HG03097 (cell line): ENCODE measurements around the gene PLEK2.
"Not testable (repeated sequence)": the region's sequence is repeated elsewhere in the genome, so short reads cannot be mapped to it uniquely, and the experiment has no call there.

Experiments
- ATAC-seq: cut with Tn5 transposase; IDR thresholded peaks from one replicate; pipeline ENCODE4 v1.9.1; 2021; ENCODE audit not compliant: unreplicated experiment, low FRiP score

PLEK2 gene

DNA sequence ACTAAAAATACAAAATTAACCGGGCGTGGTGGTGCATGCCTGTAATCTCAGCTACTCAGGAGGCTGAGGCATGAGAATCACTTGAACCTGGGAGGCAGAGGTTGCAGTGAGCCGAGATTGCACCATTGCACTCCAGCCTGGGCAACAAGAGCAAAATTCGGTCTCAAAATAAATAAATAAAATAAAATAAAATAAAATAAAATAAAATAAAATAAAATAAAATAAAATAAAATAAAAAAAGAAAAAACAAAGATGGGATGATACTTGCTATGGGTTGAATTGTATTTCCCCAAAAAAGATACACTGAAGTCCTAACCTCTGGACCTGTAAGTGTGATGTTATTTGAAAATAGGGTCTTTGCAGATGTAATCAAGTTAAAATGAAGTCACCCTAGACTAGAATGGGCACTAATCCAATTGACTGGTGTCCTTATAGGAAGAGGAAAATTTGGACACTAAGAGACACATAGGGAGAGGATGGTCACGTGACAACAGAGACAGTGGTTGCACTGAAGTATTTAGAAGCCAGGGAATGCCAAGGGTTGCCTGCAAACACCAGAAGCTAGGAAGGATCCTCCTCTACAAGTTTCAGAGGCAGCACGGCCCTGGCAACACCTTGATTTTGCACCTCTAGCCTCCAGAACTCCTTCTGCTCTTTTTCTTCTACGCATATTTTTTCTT is 3.7 kb downstream of the PLEK2 start:
- ATAC-seq, result not testable (repeated sequence)

DNA sequence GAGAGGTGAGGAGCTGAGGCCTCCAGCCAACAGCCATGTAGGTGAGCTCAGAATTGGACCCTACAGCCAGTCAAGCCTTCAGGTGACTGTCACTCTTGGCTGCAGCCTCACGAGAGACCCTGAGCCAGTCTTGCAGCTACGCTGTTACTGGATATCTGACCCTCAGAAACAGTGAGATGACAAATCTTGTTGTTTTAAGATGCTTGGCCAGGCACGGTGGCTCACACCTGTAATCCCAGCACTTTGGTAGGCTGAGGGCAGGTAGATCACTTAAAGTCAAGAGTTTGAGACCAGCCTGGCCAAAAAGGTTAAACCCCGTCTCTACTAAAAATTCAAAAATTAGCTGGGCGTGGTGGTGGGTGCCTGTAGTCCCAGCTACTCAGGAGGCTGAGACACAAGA is 6.2 kb downstream of the PLEK2 start:
- ATAC-seq, result no peak

GRCh38 chr14:67400434-67400833 is 11.5 kb downstream of the PLEK2 start:
- no peak for ATAC-seq

DNA sequence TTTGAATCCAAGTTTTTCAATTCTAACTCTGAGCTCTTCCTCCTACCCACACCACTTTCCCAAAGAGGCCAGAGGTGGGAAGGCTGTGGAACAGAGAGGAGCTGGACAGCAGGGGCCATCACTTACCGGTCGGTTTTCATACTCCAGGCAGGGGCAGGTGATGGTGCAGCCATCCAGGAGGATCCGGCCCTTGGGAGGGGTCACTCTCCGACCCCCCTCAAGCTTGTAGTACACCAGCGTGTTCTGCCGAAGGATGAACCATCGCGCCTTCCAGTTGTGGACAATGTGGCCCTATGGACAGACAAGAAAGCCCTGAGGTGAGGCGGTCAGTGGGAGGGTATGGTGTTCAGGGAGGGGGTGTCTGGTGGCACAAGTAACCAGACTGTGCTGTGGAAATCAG is 14.4 kb downstream of the PLEK2 start:
- no peak for ATAC-seq

DNA sequence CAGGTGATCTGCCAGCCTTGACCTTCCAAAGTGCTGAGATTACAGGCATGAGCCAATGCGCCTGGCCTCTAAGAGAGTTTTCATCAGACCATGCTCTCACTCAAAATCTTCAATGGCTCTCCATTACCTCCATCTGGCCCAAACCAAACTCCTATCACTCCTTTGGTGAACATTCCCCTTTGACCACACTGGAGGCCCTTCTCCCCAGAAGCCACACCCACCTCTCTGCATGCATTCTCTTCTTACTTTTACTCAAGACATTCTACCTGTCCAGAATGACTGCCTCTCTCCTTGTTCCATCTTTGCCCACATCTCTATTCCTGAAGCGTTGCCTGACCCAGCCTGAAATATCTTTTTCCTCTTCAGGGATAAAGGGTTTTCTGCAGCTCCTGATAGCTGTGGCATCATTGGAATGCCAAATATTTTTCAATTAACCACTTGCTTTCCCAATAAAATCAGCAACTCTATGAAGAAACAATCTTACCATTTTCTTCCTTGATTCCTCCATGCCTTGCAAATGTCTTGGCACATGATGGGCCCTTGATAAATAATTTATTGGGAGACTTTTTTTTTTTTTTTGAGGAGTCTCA is 15.5 kb downstream of the PLEK2 start:
- no peak for ATAC-seq

GRCh38 chr14:67395876-67396189 is 16.1 kb downstream of the PLEK2 start:
- ATAC-seq, result no peak

GRCh38 chr14:67395086-67395875 is 16.7 kb downstream of the PLEK2 start:
- no peak for ATAC-seq

- no peak for ATAC-seq
These were observed 18.3 kb downstream of the PLEK2 start for GRCh38 chr14:67393689-67394088.

GRCh38 chr14:67392800-67393199 is 19.2 kb downstream of the PLEK2 start:
- no peak for ATAC-seq

GRCh38 chr14:67392123-67392522 is 19.8 kb downstream of the PLEK2 start:
- no peak for ATAC-seq

- no peak for ATAC-seq
These were observed 20.7 kb downstream of the PLEK2 start for GRCh38 chr14:67391268-67391667.

DNA sequence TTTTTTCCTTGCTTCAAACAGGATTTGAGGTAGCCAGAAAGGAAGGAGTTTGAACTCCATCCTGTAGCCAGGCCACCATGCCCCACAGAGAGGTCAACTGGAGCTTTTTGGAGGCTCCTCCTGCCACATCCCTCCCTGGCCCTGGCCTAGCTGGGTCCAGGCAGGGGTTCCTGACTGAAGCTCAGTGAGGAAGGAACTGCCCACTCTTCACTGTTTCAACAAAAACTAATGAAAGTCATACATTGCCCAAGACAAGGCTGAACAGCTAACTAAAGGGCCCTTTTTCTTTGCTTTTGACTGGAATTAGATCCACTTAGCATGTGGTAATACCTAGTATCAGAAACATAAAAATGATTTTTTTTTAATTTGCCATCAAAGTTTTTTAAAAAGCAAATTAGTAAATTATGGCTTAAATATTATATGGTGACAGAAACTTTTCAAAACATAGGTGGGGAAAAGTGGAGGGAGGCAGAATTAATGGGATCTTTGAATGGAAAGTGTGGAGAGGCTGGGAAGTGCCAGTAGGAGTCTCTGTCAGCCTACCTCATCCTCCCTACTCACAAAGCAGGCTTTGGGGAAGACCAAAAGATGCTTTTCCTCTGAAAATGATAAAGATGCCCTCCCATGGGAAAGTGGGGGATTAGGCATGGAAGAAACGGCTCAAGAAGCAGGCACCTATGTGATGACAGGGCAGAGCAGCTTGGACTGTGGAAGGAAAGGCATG is 22.0 kb downstream of the PLEK2 start:
- ATAC-seq, result no peak

DNA sequence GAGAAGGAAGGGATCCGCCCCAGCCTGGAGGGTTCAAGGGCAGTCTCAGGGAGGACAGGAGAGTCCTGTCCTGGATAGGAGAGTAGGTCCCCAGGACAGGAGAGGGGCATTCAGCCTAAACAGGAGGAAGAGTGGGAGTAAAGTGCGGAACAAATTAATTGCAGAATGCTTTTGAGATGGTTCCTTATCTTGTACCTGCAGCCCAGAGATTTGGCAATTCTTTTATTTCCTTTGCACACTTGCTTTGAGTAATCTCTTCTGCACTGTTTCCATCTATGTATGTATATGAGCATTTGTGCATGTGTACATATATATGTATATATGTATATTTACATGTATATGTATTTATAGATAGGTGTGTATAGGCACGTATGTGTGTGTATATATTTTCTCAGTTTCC is 22.7 kb downstream of the PLEK2 start:
- no peak for ATAC-seq

DNA sequence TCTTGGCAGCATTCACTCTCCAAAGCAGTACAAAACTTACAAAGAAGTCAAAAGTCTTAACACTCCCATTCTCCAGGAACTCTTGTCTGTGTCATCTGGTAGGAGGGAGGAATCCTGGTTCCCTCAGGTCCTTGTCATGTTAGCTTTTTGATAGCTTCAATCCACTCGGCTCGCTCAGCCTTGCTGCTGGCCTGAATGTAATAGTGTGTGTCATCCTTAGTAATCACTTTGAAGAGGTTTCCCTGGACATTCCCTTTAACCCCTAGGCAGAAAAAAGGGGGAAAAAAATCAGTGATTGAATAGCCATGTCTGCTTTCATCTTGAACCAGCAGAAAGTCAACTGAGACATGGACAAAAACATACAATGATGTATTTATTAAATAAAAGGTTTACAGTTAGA is 24.8 kb downstream of the PLEK2 start:
- no peak for ATAC-seq

DNA sequence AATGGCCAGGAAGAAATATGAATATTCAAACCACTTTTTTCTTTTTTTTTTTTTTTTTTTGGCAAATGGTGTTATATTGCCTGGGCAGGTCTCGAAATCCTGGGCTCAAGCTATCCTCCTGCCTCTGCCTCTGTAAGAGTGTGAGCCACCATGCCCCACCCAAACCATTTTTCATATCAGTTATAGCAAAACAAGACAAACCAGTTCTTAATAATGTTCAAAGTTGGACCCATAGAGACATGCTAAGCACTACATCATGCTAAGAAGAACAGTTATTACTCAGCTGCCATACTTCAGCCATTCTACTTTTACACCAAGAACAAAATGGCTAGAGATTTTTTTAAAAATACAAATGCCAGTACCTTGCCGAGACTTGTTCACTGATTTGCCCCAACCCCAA is 26.3 kb downstream of the PLEK2 start:
- ATAC-seq, result no peak

DNA sequence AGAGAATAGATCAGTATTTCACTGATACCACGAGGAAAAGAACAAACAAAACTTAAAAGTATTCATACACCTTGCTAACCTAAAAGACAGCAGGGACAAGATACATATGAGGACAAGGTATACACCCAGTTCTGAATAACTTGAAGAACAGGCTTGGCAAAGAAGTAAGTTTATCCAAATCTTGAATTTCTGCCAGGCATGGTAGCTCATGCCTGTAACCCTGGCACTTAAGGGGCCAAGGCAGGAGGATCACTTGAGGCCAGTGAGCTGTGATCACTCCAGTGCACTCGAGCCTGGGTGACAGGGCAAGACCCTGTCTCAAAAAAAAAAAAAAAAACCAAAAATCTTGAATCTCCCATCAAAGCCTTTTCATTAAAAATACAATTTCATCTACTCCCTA is 26.8 kb downstream of the PLEK2 start:
- ATAC-seq, result no peak

DNA sequence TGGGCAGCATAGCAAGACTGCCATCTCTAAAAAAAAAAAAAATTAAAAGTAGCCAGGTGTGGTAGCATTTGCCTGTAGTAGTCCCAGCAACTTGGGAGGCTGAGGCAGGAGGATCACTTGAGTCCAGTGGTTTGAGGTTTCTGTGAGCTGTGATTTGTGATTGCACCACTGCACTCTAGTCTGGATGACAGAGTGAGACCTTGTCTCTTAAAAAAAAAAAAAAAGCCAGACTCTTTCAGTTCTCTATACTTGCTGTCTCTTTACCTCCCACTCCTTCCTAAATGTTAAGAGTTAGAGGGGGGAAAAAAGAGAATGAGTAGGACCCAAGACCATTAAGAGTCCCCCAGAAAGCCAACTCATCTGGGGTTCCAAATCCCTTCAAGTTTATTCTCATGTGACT is 34.0 kb downstream of the PLEK2 start:
- ATAC-seq, result no peak

DNA sequence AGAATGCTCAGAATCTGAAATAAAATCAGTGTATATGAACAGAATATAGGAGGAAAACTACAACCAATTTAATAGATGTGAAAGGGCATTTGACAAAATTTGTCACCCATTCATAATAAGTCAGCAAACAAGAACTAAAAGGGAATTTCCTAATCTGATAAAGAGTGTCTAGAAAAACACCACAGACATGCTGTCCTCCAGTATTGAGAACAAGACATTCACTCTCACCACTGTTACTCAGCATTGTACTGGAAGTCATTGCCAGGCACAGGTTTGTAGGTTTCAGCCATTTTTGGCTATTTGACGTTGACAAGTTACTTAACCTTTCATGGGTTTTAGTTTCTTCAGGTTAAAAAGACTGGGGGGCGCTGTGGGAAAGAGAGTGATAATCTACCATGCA is 38.6 kb downstream of the PLEK2 start:
- ATAC-seq, result no peak

DNA sequence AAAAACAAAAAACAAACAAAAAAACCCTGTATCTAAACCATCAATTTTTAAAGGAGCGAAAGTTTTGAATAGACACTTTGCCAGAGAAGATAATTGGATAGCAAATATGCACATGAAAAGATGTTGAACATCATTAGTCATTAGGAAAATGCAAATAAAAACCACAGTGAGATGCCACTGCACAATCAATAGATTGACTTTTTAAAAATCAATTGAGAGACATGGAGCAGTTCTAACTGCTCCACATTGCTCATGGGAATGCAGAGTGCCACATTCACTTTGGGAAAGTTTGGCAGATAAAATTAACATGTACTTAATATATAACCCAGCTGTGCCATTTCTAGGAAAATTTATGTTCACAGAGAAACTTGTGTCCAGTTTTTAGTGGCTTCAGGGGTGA is 39.1 kb downstream of the PLEK2 start:
- ATAC-seq, result no peak

DNA sequence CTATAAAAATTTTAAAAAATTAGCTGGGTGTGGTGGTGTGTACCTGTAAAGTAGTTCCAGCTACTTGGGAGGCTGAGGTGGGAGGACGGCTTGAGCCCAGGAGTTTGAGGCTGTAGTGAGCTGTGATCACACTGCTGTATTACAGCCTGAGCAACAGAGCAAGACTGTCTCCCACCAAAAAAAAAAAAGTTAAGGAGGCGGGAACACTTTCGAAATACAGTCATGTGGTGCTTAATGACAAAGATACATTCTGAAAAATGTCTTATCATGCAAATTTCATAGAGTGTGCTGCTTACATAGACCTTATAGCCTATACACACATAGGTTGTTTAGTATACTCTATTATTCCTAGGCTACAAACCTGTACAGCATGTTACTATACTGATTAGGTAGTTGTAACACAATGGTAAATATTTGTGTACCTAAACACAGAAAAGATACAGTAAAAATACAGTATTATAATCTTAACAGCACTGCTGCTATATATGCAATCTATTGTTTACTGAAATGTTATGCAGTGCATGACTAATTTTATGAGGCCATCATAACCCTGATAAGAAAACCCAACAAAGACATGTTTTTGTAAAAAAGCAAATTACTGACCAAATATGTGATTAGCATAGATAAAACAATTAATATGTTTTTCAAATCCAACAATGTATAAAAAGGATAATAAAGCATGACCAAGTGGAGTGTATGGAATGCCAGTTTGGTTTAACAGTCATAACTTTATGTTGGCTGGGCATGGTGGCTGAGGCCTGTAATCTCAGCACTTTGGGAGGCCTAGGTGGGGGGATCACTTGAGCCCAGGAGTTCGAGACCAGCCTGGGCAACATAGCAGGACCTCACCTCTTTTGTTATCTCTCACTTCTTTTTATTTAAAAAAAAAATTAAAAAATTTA is 40.5 kb downstream of the PLEK2 start:
- ATAC-seq, result no peak
